Thoracic aorta (tissue), 2 donors: Measurements from ENCODE around the gene UROC1. TPM values are rescaled to one million over a fixed set of nuclear protein-coding genes. Genes with fewer than 3 reads are reported as not detected.

Source experiments
- ATAC-seq: fragments of 150-250 bp; one replicate; pipeline ENCODE4 v1.8.0; 2017; ENCODE audit warnings: low read depth; ENCODE audit not compliant: insufficient number of reproducible peaks, low FRiP score
- DNase-seq: peaks from one replicate; pipeline ENCODE4 v3.0.0-alpha.2; 2020; ENCODE audit warnings: low spot score
- H3K27ac ChIP-seq, 2 donors: fragments of 200-600 bp; sonication (generic); 1 replicate in 1 of 2; 2 replicates in 1 of 2; pipeline ENCODE4 v1.5.1; 2016; ENCODE audit warnings: mild to moderate bottlenecking in 2 of 2, moderate library complexity in 2 of 2
- H3K27me3 ChIP-seq: fragments of 200-600 bp; sonication (generic); replicated peaks from 2 replicates; pipeline ENCODE4 v1.6.0; 2016; ENCODE audit warnings: mild to moderate bottlenecking; ENCODE audit not compliant: insufficient read depth
- H3K36me3 ChIP-seq: fragments of 200-600 bp; sonication (generic); one replicate; pipeline ENCODE4 v1.5.1; 2016
- H3K4me1 ChIP-seq, 2 donors: fragments of 200-600 bp; sonication (generic); 1 replicate in 1 of 2; 2 replicates in 1 of 2; pipeline versions ENCODE4 v1.5.1 to v1.6.0; 2016; ENCODE audit warnings: low read depth in 2 of 2, mild to moderate bottlenecking in 1 of 2; ENCODE audit not compliant: control insufficient read depth in 1 of 2
- H3K4me3 ChIP-seq: fragments of 200-600 bp; sonication (generic); 2 replicates; pipeline ENCODE4 v1.5.1; 2016; ENCODE audit warnings: mild to moderate bottlenecking
- H3K9me3 ChIP-seq: fragments of 200-600 bp; sonication (generic); 2 replicates; pipeline ENCODE4 v1.5.1; 2016
- total RNA-seq, 2 donors: library from RNA; depleted of rRNA; stranded (reverse); fragments of >200 nt; gene quantifications; one replicate each; pipeline versions ENCODE4 v1.1.0 to v1.2.3, GENCODE V29; 2016
- TF ChIP-seq, protein P1 (sequence below): fragments of 200-600 bp; sonication (generic); IDR thresholded peaks from one replicate; pipeline ENCODE4 v1.5.1; 2019; ENCODE audit warnings: antibody characterized with exemption

Gene UROC1
- total RNA-seq: not detected

DNA sequence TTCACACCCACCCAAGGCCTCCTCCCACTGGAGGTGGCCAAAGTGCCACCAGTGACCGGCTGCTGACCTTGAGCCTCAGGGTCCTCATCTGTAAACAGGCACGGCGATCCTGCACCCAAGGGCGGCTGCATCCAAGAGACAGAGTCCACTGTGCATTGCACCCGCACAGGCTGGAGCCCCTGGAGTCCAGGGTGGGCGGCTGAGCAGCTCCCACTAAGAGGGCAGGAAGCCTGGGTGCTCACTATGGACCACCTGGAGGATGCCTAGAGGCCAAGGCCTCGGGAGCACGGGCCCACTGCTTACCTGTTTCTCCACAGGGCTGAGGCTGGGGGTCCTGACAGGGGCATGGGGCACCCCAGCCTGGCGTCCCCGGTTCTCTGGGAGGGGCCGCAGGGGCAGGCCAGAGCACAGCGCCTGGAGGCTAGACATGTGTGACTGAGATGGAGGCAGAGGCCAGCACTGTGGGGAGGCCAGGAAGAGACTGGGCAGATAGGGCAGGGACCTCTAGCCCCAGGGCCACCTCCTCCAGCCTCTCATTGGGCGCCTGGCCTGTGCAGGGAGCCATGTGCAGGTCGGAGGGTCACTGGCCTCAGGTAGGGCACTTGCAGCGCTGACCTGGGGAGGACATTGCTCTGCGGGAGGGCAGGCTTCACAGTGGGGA is at the start of gene UROC1:
Gene UROC1 (minus strand): TSS at position 483 of the 661 bp plus-strand sequence. CDS start 54 bp downstream, at position 429.
- TF ChIP-seq, protein P1, sequence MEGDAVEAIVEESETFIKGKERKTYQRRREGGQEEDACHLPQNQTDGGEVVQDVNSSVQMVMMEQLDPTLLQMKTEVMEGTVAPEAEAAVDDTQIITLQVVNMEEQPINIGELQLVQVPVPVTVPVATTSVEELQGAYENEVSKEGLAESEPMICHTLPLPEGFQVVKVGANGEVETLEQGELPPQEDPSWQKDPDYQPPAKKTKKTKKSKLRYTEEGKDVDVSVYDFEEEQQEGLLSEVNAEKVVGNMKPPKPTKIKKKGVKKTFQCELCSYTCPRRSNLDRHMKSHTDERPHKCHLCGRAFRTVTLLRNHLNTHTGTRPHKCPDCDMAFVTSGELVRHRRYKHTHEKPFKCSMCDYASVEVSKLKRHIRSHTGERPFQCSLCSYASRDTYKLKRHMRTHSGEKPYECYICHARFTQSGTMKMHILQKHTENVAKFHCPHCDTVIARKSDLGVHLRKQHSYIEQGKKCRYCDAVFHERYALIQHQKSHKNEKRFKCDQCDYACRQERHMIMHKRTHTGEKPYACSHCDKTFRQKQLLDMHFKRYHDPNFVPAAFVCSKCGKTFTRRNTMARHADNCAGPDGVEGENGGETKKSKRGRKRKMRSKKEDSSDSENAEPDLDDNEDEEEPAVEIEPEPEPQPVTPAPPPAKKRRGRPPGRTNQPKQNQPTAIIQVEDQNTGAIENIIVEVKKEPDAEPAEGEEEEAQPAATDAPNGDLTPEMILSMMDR: no peak
- Histone ChIP-seq H3K27me3 (no peaks in the 10 kb centered on the region), H3K27ac (no peak within 1 kb of the TSS), H3K9me3 (no peaks in the 10 kb centered on the region), H3K4me1 (no peaks in the 10 kb centered on the region), H3K4me3 (no peak within 1 kb of the TSS), H3K36me3 (no peaks in the 10 kb centered on the region)
- ATAC-seq: no peak
- DNase-seq: no peak

DNA sequence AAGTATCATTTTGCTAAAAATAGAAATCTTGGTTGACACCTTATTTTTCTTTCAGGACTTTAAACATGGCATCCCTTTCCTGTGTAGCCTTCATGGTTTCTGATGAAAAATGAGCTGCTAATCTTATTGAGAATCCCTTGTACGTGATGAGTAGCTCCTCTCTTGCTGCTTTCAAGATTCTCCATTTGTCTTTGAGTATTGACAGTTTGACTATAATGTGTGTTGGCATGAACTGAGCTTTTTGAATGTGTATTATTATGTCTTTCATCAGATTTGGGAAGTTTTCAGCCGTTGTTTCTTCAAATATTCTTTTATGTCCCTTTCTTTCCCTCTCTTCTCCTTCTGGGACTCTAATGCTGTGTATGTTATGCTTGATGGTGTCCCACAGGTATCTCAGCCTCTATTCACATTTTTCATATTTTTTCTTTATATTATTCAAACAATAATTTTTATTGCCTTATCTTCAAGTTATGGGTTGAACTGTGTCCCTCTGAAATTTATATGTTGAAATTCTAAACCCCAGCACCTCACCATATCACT is 45.2 kb upstream of the UROC1 start:
- H3K9me3 ChIP-seq: peaks cover 7% of the 10 kb centered on the region
- DNase-seq: no peak
- no peak for ATAC-seq
- no peak overlapping the region for H3K4me3 ChIP-seq
- no peak overlapping the region for H3K27ac ChIP-seq
- H3K27me3 ChIP-seq: no peaks in the 10 kb centered on the region
- TF ChIP-seq, protein P1: no peak
- H3K36me3 ChIP-seq: no peaks in the 10 kb centered on the region
- no peaks in the 10 kb centered on the region for H3K4me1 ChIP-seq

DNA sequence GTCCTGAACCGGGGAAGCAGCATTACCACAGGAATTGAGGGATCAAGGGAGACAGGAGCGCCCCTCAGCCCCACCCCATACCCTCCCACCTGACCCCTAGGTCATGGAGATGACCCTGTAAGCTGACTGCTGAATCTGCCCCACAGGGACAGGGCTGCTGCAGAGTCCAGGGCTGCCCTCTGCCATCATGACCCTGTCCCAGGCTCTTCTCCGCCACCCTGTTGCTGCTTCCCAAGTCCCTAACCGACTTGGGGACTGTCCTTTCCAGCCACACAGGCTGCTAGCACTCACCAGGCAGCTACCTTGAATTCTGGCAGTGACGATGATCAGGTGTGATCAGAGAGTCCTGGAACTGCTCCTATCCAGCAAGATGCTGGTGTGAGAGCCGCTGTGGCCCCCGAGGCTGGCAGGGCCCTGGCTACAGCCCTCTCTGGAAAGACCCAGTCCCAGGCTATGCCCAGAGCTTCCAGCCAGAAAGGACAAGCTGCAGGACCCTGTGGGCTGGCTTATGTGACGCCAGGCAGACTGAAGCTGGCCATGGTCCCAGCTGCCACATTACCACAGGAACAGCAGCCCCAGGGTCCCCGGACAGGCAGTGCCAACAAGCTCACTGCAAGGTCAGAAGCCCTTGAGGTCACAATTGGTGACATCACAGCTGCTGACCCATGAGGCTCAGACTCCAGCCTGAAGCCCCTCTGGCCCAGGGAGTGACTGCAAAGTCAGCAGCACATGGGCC is 40.9 kb upstream of the UROC1 start, which contains the start of gene C3orf22:
Gene C3orf22 (minus strand): TSS at position 597 of the 736 bp plus-strand sequence. CDS start 5,542 bp downstream, outside the sequence.
- TF ChIP-seq, protein P1: no peak
- no peak for DNase-seq
- no peak within 1 kb of the TSS for H3K27ac ChIP-seq
- no peaks in the 10 kb centered on the region for H3K27me3 ChIP-seq
- H3K4me1 ChIP-seq: no peaks in the 10 kb centered on the region
- no peak for ATAC-seq
- H3K4me3 ChIP-seq: no peak within 1 kb of the TSS
- H3K9me3 ChIP-seq: peaks cover 7% of the 10 kb centered on the region
- no peaks in the 10 kb centered on the region for H3K36me3 ChIP-seq

DNA sequence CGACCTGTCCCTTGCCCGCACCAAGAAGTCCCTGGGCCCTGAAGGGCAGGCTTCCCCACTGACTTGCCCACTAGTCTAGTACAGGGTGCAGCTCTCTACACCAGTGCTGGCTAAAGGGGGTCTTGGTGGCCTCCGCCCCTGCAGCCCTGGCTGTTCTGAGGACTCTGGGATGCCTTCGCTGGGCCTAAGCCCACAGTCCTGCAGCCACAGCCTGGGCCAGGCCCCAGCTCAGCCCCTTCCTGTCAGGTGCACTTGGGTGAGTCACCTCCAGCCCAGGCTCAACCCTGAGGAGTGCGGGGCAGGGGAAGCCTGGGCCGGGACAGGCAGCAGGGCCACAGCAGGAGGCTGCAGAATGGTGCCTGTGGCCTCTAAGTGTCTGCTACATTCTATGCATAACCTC is 40.2 kb upstream of the UROC1 start:
- no peak overlapping the region for H3K4me3 ChIP-seq
- H3K27me3 ChIP-seq: no peaks in the 10 kb centered on the region
- H3K36me3 ChIP-seq: no peaks in the 10 kb centered on the region
- no peak overlapping the region for H3K27ac ChIP-seq
- no peaks in the 10 kb centered on the region for H3K4me1 ChIP-seq
- H3K9me3 ChIP-seq: peaks cover 4% of the 10 kb centered on the region
- TF ChIP-seq, protein P1: no peak
- ATAC-seq: no peak
- DNase-seq: no peak

DNA sequence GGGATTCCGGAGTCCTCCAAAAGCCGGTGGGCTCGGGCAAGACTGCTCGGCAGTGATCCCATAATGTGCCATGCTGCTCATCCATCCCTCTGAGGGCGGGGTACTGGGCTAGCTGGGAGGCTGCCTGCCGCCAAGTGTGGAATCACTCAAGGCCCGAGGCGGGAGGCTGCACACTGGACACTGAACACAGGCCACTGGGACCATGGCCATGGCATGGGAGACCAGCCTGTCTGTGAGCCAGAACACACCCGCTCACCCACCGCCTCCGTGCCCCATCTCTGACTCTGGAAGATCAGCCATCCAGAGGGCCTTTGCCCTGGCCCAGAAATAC is 39.8 kb upstream of the UROC1 start:
- ATAC-seq (no peak), DNase-seq (no peak)
- no peak overlapping the region for H3K27ac ChIP-seq
- H3K4me3 ChIP-seq: no peak overlapping the region
- H3K9me3 ChIP-seq: peaks cover under 1% of the 10 kb centered on the region
- H3K4me1 ChIP-seq: no peaks in the 10 kb centered on the region
- H3K27me3 ChIP-seq: no peaks in the 10 kb centered on the region
- TF ChIP-seq, protein P1: no peak
- no peaks in the 10 kb centered on the region for H3K36me3 ChIP-seq
